ENCODE measurements around the gene FAM181A. TPM values are rescaled to one million over a fixed set of nuclear protein-coding genes. Genes with fewer than 3 reads are reported as not detected.

FAM181A gene
- total and polyA plus RNA-seq, 10 of the 15 experiments (the other 5 are each of a cell fraction or from before 2014, with no cell fraction given), result not detected

DNA sequence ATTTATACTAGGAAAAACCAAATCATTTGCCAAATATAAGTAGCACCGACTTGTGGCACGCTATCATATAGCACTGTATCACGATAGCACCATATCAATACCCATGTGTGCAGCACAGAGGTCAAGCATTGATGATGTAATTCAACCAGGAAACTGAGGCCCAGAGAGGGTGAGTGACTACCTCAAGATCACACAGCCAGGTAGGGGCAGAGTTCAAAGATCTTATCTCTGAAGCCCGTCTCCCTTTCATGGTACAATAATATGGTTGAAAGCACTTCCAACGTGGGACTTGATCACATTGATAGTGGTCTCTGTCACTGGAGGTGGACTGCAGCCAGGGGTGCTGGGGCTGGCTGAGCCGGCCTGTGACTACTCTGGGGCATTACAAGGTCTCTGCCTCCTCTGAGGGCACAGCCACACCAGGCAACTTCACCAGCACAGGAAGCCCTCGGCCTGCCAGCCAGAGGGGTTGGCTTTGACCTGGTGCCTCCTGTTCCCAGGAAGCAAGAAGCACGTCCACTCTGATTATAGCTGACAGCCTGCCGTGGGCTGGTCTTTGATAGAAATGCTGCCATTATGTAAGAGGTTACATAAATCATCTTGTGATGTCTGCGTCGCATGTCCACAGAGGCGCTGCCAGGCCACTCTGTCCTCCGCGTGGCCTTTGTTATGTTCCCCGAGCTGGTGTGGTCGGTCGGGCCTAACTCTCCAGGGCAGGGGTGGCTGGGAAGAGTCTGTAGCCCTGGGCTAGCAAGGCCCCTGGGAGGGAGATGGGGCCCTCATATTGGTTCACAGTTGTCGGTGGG lies 5.9 kb upstream of the FAM181A start:
- Histone ChIP-seq H3K79me2 (ENCODE audit: control insufficient read depth, insufficient read depth, low read length) (no peaks in the 10 kb centered on the region), H3K9me3 (replicated peaks; ENCODE audit: control insufficient read depth, insufficient read depth, low read length) (no peaks in the 10 kb centered on the region), H3K27ac (ENCODE audit: control insufficient read depth, insufficient read depth) (no peak overlapping the region), H3K9ac (ENCODE audit: control insufficient read depth, insufficient read depth, low read length) (no peak overlapping the region), H3K36me3 (ENCODE audit: control insufficient read depth in 2 of 2, insufficient read depth in 2 of 2, low read length in 1 of 2) (no peaks in the 10 kb centered on the region), H3K27me3 (replicated peaks in 1 of 2; ENCODE audit: control insufficient read depth in 2 of 2, insufficient read depth in 2 of 2, low read length in 1 of 2) (peaks cover 0 to 3% of the 10 kb centered on the region in 2 experiments; a peak in 3 of 4 replicates), H3K4me3 (no peak overlapping the region), H4K20me1 (ENCODE audit: control insufficient read depth, insufficient read depth) (no peaks in the 10 kb centered on the region), H3K4me2 (ENCODE audit: control insufficient read depth, insufficient read depth) (no peak overlapping the region), H3K4me1 (ENCODE audit: control insufficient read depth, insufficient read depth, low read length) (no peaks in the 10 kb centered on the region), H2AFZ (ENCODE audit: control insufficient read depth, low read depth, low read length) (no peak overlapping the region)
- SMC1A ChIA-PET (ENCODE audit: uncharacterized antibody, unreplicated experiment), result interaction anchor here (1.6 kb wide), 1 partner anchor 11 kb away, joined by 3 read pairs; no protein-coding TSS in a partner anchor
- intact Hi-C loops (cut with micrococcal nuclease; ENCODE audit: unreplicated experiment), result no loop called here
- in situ Hi-C loops (cut with MboI), result no loop called here
- FAIRE-seq (no peak), DNase-seq (ENCODE audit: low read depth, low spot score) (no peak), ATAC-seq (no peak)
- POLR2A ChIA-PET, result no interaction called here
- WGBS (ENCODE audit: insufficient coverage, insufficient replicate concordance, low lambda C conversion rate, missing lambda C conversion rate), result 43% methylated on average over 18 of the region's 18 CpGs
- no TSS peak for BruUV-seq (replicated peaks)
- no peak for TF ChIP-seq SREBF2 (IDR thresholded peaks at IDR 0.05; ENCODE audit: low read length)
- TF ChIP-seq MEF2A (IDR thresholded peaks at IDR 0.05; ENCODE audit: insufficient read depth, low read depth, low read length), result no peak
- TF ChIP-seq, protein P1, sequence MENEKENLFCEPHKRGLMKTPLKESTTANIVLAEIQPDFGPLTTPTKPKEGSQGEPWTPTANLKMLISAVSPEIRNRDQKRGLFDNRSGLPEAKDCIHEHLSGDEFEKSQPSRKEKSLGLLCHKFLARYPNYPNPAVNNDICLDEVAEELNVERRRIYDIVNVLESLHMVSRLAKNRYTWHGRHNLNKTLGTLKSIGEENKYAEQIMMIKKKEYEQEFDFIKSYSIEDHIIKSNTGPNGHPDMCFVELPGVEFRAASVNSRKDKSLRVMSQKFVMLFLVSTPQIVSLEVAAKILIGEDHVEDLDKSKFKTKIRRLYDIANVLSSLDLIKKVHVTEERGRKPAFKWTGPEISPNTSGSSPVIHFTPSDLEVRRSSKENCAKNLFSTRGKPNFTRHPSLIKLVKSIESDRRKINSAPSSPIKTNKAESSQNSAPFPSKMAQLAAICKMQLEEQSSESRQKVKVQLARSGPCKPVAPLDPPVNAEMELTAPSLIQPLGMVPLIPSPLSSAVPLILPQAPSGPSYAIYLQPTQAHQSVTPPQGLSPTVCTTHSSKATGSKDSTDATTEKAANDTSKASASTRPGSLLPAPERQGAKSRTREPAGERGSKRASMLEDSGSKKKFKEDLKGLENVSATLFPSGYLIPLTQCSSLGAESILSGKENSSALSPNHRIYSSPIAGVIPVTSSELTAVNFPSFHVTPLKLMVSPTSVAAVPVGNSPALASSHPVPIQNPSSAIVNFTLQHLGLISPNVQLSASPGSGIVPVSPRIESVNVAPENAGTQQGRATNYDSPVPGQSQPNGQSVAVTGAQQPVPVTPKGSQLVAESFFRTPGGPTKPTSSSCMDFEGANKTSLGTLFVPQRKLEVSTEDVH (IDR thresholded peaks at IDR 0.05; ENCODE audit: low read depth, partially characterized antibody), result no peak
- TF ChIP-seq, protein P2, sequence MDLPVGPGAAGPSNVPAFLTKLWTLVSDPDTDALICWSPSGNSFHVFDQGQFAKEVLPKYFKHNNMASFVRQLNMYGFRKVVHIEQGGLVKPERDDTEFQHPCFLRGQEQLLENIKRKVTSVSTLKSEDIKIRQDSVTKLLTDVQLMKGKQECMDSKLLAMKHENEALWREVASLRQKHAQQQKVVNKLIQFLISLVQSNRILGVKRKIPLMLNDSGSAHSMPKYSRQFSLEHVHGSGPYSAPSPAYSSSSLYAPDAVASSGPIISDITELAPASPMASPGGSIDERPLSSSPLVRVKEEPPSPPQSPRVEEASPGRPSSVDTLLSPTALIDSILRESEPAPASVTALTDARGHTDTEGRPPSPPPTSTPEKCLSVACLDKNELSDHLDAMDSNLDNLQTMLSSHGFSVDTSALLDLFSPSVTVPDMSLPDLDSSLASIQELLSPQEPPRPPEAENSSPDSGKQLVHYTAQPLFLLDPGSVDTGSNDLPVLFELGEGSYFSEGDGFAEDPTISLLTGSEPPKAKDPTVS (IDR thresholded peaks at IDR 0.05; ENCODE audit: low read depth, low read length), result no peak
- TF ChIP-seq KLF5 (IDR thresholded peaks at IDR 0.05; ENCODE audit: partially characterized antibody), result no peak
- TF ChIP-seq ZSCAN29 (IDR thresholded peaks at IDR 0.05), result no peak
- no peak for TF ChIP-seq SMAD1 (IDR thresholded peaks at IDR 0.05; ENCODE audit: low read depth, partially characterized antibody)
- TF ChIP-seq RAD21 (IDR thresholded peaks at IDR 0.05; ENCODE audit: insufficient read depth, low read depth, low read length), result no peak
- no peak for TF ChIP-seq ESRRA (IDR thresholded peaks at IDR 0.05; ENCODE audit: low read length)
- TF ChIP-seq, protein P3, sequence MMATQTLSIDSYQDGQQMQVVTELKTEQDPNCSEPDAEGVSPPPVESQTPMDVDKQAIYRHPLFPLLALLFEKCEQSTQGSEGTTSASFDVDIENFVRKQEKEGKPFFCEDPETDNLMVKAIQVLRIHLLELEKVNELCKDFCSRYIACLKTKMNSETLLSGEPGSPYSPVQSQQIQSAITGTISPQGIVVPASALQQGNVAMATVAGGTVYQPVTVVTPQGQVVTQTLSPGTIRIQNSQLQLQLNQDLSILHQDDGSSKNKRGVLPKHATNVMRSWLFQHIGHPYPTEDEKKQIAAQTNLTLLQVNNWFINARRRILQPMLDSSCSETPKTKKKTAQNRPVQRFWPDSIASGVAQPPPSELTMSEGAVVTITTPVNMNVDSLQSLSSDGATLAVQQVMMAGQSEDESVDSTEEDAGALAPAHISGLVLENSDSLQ (IDR thresholded peaks at IDR 0.05), result no peak
- TF ChIP-seq EP300 (IDR thresholded peaks at IDR 0.05; ENCODE audit: borderline replicate concordance in 1 of 2, control insufficient read depth in 1 of 2, low read depth in 2 of 2, low read length in 2 of 2), result no peak
- TF ChIP-seq, protein P4, sequence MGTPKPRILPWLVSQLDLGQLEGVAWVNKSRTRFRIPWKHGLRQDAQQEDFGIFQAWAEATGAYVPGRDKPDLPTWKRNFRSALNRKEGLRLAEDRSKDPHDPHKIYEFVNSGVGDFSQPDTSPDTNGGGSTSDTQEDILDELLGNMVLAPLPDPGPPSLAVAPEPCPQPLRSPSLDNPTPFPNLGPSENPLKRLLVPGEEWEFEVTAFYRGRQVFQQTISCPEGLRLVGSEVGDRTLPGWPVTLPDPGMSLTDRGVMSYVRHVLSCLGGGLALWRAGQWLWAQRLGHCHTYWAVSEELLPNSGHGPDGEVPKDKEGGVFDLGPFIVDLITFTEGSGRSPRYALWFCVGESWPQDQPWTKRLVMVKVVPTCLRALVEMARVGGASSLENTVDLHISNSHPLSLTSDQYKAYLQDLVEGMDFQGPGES (IDR thresholded peaks at IDR 0.05), result no peak
- TF ChIP-seq SIN3A (IDR thresholded peaks at IDR 0.05; ENCODE audit: low read depth, low read length), result no peak
- CTCF ChIA-PET, result interaction anchor here (0.8 to 1.2 kb wide), 2 partner anchors 93 to 265 kb away, joined by 4 read pairs; no protein-coding TSS in a partner anchor
- RAD21 ChIA-PET (ENCODE audit: unreplicated experiment), result no interaction called here
